GM12801 (cell line): ENCODE measurements around the gene SH3GLB1.

Experiments used
- CTCF ChIP-seq: IDR thresholded peaks from one replicate; pipeline ENCODE4 v1.5.1; 2011; ENCODE audit warnings: control low read depth; ENCODE audit not compliant: insufficient read length; ENCODE audit errors: extremely low read depth

Gene SH3GLB1

GRCh38 chr1:86704458-86704971, at the start of gene SH3GLB1:
SH3GLB1 (plus strand) TSS chr1:86704576; CDS start chr1:86704900, 324 bp downstream.
- no peak for TF ChIP-seq CTCF

GRCh38 chr1:86666368-86666767, 38.0 kb upstream of the SH3GLB1 start:
- no peak for TF ChIP-seq CTCF

DNA sequence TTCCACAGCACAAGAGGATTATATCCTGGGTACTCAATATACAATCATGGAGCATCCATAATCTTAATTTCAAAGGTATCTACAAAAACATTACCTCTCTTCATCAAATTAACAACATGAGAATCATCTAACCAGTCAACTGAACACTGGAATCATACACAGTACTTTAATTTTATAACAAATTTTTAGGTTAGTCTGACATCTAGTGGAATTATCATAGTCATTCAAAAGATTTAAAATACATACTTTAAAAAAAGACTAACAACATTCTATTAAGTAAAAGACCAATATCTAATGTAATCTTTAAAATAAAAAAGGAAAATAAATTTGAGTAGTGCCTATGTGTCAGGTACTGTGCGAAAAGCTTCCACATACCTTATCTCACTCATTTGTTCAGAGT, 16.8 kb upstream of the SH3GLB1 start:
- no peak for TF ChIP-seq CTCF

DNA sequence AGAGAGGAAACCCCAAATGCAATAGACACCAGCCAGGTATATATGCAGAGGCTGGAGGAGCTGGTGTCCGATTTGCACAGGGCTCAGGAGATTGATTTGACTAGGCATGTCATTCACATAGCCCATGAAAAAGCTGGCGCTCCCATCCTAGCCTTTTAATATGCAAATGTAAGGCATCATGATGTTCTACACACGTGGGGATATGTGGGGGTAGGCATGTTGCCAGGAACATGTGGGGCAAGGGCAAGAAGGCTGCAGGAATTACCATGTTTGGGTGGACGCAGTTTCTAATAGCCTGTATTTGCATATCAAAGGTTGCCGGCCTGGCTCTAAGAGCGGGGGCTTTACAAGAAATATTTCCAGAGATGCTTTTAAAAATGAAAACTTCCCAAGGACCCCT, 11.7 kb upstream of the SH3GLB1 start:
- no peak for TF ChIP-seq CTCF

DNA sequence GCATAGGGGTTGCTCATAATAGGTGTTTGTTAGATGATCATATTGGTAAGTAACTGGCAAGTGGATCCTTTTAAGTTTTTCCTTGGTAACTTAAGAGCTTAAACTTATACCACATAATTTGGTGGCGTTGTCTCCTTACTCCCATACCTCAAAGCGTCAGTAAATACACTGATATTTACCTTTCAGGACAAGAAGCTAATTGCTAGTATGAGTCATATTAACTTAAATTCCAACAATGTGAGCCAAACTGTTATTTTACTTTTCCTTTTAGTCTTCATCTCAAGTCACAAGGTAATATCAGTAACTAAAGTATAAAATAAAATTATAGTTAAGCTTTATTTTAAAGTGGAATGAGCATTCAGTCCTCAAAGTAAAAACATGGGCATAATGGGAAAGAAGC, 9.0 kb upstream of the SH3GLB1 start:
- TF ChIP-seq CTCF = no peak

GRCh38 chr1:86696522-86696921, 7.9 kb upstream of the SH3GLB1 start:
- TF ChIP-seq CTCF = no peak

DNA sequence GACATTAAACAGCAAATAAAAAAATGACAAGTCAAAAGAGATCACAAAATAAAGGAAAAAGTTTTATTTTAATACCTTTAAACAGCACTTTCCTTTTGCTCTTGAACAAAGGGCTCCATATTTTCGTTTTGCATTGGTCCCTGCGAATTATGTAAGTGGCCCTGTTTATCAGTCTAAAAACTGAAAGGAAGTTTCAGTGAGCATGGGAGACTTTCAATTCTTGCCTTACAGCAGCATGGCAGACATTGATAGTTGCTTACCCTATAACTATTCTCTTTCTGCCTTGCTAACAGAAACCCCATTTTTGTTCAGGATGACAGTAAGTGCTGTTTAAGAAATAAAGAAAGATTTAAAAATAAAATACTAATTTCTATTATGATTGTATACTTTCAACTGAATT, 5.2 kb upstream of the SH3GLB1 start:
- TF ChIP-seq CTCF = no peak

DNA sequence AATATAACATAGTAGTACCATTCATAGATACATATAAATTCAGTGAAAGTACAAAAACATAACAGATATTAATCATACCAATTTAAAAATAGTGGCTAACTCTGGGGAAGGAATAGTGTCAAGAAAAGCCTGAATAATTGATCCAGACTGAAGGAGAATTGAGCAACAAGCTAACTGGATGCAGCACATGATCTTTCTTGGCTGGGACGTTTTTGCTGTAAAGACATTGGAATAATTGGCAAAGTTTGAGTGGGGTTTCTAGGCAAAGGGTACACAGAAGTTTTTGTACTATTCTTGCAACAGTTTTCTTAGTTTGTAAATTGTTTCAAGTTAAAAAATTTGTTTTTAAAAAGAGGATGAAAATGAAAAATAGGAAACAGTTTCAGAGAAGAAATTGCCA, 2.6 kb upstream of the SH3GLB1 start:
- no peak for TF ChIP-seq CTCF
